HL-60 (cell line): ENCODE measurements around the gene ETV6.
"Not testable (repeated sequence)": the region's sequence is repeated elsewhere in the genome, so short reads cannot be mapped to it uniquely, and the experiment has no call there.

Source experiments
- DNase-seq, 2 experiments: peaks; one replicate each; pipeline ENCODE4 v3.0.0-alpha.2; 2010 to 2020; ENCODE audit warnings: low read depth in 1 of 2, low spot score in 1 of 2
- H3K27ac ChIP-seq: fragments of 250-450 bp; sonication (Bioruptor Pico); replicated peaks from 2 replicates; pipeline ENCODE4 v1.5.1; 2020; ENCODE audit warnings: mild to moderate bottlenecking, moderate library complexity
- H3K27me3 ChIP-seq: fragments of 250-450 bp; sonication (Bioruptor Pico); 2 replicates; pipeline ENCODE4 v1.5.1; 2021; ENCODE audit warnings: mild to moderate bottlenecking, moderate library complexity; ENCODE audit not compliant: insufficient read depth, poor library complexity, severe bottlenecking
- H3K4me3 ChIP-seq: replicated peaks from 2 replicates; pipeline ENCODE4 v1.5.1; 2011; ENCODE audit warnings: mild to moderate bottlenecking, control low read depth, low read length; ENCODE audit not compliant: insufficient read depth
- GABPA ChIP-seq: IDR thresholded peaks from 2 replicates; pipeline ENCODE4 v1.6.1; 2012; ENCODE audit warnings: low read depth
- POLR2AphosphoS5 ChIP-seq: IDR thresholded peaks from 2 replicates; pipeline ENCODE4 v1.6.1; 2012; ENCODE audit warnings: low read depth
- SPI1 ChIP-seq: IDR thresholded peaks from 2 replicates; pipeline ENCODE4 v1.6.1; 2012; ENCODE audit warnings: low read depth, mild to moderate bottlenecking, borderline replicate concordance
- TF ChIP-seq, protein P1 (sequence below): IDR thresholded peaks from one replicate; pipeline ENCODE4 v1.5.1; 2011; ENCODE audit warnings: low read length, control low read depth, inconsistent platforms; ENCODE audit not compliant: insufficient read depth
- TF ChIP-seq, protein P2 (sequence below): IDR thresholded peaks from 2 replicates; pipeline ENCODE4 v1.6.1; 2012; ENCODE audit warnings: low read depth; ENCODE audit not compliant: insufficient replicate concordance

Gene ETV6

DNA sequence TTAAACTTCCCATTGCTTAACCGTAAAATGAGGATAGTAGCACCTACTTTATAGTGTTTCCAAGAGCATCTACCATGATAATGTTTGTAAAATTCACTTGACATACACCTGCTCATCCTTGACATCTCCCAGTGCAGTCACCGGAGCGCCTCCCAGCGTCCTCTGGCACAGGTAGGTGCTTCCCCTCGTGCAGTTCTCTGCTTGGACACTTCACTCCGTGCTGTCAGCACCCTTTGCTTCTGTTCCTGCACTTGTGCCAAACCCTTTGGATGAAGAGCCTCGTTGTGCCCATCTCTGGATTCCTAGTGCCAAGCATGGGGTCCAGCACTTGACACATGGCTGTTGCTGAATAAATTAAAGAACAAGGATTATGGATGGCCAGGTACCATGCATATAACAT lies 28.3 kb downstream of the ETV6 start:
- H3K27ac ChIP-seq = no peak overlapping the region
- H3K27me3 ChIP-seq = no peaks in the 10 kb centered on the region
- no peak overlapping the region for H3K4me3 ChIP-seq
- TF ChIP-seq, protein P1, sequence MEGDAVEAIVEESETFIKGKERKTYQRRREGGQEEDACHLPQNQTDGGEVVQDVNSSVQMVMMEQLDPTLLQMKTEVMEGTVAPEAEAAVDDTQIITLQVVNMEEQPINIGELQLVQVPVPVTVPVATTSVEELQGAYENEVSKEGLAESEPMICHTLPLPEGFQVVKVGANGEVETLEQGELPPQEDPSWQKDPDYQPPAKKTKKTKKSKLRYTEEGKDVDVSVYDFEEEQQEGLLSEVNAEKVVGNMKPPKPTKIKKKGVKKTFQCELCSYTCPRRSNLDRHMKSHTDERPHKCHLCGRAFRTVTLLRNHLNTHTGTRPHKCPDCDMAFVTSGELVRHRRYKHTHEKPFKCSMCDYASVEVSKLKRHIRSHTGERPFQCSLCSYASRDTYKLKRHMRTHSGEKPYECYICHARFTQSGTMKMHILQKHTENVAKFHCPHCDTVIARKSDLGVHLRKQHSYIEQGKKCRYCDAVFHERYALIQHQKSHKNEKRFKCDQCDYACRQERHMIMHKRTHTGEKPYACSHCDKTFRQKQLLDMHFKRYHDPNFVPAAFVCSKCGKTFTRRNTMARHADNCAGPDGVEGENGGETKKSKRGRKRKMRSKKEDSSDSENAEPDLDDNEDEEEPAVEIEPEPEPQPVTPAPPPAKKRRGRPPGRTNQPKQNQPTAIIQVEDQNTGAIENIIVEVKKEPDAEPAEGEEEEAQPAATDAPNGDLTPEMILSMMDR = no peak
- TF ChIP-seq POLR2AphosphoS5 (no peak), SPI1 (no peak), GABPA (no peak)
- TF ChIP-seq, protein P2, sequence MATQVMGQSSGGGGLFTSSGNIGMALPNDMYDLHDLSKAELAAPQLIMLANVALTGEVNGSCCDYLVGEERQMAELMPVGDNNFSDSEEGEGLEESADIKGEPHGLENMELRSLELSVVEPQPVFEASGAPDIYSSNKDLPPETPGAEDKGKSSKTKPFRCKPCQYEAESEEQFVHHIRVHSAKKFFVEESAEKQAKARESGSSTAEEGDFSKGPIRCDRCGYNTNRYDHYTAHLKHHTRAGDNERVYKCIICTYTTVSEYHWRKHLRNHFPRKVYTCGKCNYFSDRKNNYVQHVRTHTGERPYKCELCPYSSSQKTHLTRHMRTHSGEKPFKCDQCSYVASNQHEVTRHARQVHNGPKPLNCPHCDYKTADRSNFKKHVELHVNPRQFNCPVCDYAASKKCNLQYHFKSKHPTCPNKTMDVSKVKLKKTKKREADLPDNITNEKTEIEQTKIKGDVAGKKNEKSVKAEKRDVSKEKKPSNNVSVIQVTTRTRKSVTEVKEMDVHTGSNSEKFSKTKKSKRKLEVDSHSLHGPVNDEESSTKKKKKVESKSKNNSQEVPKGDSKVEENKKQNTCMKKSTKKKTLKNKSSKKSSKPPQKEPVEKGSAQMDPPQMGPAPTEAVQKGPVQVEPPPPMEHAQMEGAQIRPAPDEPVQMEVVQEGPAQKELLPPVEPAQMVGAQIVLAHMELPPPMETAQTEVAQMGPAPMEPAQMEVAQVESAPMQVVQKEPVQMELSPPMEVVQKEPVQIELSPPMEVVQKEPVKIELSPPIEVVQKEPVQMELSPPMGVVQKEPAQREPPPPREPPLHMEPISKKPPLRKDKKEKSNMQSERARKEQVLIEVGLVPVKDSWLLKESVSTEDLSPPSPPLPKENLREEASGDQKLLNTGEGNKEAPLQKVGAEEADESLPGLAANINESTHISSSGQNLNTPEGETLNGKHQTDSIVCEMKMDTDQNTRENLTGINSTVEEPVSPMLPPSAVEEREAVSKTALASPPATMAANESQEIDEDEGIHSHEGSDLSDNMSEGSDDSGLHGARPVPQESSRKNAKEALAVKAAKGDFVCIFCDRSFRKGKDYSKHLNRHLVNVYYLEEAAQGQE = no peak
- DNase-seq = no peak

DNA sequence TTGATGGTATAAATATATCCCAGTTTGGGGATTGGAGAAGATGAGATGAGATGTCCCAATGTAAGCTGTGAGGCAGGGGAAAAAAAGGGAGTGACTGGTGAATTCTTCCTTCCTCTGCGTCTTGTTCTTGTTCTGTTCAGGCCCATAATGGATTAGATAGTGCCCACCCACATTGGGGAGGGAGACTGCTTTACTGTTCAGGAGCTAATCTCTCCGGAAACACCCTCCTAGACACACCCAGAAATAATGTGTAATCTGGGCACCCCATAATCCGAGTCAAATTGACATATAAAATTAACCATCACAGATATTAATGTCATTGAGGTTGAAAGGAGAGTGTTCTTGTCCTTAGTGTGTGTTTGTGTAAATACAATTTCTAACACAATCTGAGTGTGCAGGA lies 29.3 kb downstream of the ETV6 start:
- H3K27ac ChIP-seq = no peak overlapping the region
- H3K4me3 ChIP-seq = no peak overlapping the region
- H3K27me3 ChIP-seq = no peaks in the 10 kb centered on the region
- no peak for DNase-seq
- TF ChIP-seq, protein P1 = no peak
- TF ChIP-seq SPI1 (no peak), GABPA (no peak), POLR2AphosphoS5 (no peak)
- TF ChIP-seq, protein P2 = no peak

DNA sequence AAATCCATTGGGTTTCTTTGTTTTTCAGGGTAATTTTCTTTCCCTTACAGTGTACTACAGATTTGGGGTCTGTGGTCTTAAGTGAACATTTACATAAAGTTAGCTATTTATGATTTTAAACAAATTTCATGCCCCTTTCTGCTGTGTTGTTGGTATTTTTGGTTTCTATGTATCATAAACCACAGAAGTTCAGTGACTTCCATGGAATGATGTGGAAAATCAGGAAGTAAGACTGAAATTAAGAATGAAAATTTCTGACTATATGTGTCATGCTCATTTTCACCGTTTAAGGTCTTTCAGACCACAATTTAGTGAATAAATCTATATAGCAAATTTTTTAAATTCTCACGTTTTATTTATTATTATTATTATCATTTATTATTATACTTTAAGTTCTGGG lies 31.7 kb downstream of the ETV6 start:
- no peak overlapping the region for H3K4me3 ChIP-seq
- no peaks in the 10 kb centered on the region for H3K27me3 ChIP-seq
- H3K27ac ChIP-seq = no peak overlapping the region
- TF ChIP-seq GABPA (no peak), SPI1 (no peak), POLR2AphosphoS5 (no peak)
- TF ChIP-seq, protein P2 = no peak
- DNase-seq = no peak

DNA sequence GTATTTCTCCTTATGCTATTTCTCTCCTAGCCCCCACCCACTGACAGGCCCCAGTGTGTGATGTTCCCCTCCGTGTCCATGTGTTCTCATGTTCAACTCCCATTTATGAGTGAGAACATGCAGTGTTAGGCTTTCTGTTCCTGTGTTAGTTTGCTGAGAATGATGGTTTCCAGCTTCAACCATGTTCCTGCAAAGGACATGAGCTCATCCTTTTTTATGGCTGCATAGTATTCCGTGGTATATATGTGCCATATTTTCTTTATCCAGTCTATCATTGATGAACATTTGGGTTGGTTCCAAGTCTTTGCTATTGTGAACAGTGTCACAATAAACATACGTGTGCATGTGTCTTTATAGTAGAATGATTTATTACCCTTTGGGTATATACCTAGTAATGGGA lies 32.2 kb downstream of the ETV6 start:
- H3K27me3 ChIP-seq, DNase-seq, H3K27ac ChIP-seq, H3K4me3 ChIP-seq: not testable (repeated sequence)
